ENCODE results near the gene NSD2.

DNA sequence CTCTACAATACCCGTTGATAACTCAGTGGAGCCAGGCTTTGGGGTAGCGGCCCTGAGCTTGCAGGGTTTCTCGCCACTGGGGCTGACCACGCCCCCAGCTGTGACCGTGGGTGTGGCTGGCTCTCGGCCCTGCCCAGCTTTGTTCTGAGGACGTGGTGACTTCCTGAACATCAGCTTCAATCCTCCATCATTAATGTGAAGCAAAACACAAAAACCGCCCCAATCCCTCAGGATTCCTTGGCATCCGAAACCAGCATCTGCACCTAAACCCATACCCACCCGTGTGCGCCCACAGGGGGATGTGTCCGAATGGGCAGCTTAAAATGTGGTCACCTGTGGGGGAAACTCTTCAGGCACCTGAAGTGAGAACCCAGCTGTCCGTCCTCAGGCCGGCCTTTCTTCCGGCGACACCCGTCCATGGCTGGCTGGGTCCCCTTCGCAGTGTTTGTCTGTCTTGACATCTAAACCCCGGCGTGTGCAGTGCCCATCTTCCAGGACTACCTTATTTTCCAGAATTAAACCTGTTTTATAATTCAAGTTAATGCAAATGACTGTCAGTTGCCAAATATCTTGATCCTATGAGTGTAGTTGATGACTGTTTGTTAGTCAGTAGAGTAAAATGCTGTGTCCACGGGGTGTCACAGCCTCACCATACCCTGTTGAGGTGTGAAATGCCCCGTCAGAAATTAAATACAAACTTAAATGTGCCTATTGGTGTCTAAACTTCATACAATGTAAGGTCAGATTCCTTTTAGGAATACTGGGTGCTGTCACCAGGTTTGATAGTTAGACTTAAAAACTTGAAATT lies 110.3 kb downstream of the NSD2 start:
- TF ChIP-seq, protein P1, sequence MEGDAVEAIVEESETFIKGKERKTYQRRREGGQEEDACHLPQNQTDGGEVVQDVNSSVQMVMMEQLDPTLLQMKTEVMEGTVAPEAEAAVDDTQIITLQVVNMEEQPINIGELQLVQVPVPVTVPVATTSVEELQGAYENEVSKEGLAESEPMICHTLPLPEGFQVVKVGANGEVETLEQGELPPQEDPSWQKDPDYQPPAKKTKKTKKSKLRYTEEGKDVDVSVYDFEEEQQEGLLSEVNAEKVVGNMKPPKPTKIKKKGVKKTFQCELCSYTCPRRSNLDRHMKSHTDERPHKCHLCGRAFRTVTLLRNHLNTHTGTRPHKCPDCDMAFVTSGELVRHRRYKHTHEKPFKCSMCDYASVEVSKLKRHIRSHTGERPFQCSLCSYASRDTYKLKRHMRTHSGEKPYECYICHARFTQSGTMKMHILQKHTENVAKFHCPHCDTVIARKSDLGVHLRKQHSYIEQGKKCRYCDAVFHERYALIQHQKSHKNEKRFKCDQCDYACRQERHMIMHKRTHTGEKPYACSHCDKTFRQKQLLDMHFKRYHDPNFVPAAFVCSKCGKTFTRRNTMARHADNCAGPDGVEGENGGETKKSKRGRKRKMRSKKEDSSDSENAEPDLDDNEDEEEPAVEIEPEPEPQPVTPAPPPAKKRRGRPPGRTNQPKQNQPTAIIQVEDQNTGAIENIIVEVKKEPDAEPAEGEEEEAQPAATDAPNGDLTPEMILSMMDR (IDR thresholded peaks at IDR 0.05; ENCODE audit: low read depth, low read length, missing input control) = no peak
- TF ChIP-seq TAF1 (conservative IDR thresholded peaks at IDR 0.05) (no peak), EGR1 (IDR thresholded peaks at IDR 0.05; ENCODE audit: low read depth in 2 of 2) (no peak), JUND (IDR thresholded peaks at IDR 0.05) (no peak), YY1 (IDR thresholded peaks at IDR 0.05) (no peak), SP1 (IDR thresholded peaks at IDR 0.05) (no peak), NR2F2 (IDR thresholded peaks at IDR 0.05) (no peak)
- TF ChIP-seq, protein P2, sequence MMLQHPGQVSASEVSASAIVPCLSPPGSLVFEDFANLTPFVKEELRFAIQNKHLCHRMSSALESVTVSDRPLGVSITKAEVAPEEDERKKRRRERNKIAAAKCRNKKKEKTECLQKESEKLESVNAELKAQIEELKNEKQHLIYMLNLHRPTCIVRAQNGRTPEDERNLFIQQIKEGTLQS (IDR thresholded peaks at IDR 0.05) = no peak
- TF ChIP-seq, protein P3, sequence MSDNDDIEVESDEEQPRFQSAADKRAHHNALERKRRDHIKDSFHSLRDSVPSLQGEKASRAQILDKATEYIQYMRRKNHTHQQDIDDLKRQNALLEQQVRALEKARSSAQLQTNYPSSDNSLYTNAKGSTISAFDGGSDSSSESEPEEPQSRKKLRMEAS (IDR thresholded peaks at IDR 0.05) = no peak
- TF ChIP-seq, protein P4, sequence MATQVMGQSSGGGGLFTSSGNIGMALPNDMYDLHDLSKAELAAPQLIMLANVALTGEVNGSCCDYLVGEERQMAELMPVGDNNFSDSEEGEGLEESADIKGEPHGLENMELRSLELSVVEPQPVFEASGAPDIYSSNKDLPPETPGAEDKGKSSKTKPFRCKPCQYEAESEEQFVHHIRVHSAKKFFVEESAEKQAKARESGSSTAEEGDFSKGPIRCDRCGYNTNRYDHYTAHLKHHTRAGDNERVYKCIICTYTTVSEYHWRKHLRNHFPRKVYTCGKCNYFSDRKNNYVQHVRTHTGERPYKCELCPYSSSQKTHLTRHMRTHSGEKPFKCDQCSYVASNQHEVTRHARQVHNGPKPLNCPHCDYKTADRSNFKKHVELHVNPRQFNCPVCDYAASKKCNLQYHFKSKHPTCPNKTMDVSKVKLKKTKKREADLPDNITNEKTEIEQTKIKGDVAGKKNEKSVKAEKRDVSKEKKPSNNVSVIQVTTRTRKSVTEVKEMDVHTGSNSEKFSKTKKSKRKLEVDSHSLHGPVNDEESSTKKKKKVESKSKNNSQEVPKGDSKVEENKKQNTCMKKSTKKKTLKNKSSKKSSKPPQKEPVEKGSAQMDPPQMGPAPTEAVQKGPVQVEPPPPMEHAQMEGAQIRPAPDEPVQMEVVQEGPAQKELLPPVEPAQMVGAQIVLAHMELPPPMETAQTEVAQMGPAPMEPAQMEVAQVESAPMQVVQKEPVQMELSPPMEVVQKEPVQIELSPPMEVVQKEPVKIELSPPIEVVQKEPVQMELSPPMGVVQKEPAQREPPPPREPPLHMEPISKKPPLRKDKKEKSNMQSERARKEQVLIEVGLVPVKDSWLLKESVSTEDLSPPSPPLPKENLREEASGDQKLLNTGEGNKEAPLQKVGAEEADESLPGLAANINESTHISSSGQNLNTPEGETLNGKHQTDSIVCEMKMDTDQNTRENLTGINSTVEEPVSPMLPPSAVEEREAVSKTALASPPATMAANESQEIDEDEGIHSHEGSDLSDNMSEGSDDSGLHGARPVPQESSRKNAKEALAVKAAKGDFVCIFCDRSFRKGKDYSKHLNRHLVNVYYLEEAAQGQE (IDR thresholded peaks at IDR 0.05) = no peak
- TF ChIP-seq, protein P5, sequence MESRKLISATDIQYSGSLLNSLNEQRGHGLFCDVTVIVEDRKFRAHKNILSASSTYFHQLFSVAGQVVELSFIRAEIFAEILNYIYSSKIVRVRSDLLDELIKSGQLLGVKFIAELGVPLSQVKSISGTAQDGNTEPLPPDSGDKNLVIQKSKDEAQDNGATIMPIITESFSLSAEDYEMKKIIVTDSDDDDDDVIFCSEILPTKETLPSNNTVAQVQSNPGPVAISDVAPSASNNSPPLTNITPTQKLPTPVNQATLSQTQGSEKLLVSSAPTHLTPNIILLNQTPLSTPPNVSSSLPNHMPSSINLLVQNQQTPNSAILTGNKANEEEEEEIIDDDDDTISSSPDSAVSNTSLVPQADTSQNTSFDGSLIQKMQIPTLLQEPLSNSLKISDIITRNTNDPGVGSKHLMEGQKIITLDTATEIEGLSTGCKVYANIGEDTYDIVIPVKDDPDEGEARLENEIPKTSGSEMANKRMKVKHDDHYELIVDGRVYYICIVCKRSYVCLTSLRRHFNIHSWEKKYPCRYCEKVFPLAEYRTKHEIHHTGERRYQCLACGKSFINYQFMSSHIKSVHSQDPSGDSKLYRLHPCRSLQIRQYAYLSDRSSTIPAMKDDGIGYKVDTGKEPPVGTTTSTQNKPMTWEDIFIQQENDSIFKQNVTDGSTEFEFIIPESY (IDR thresholded peaks at IDR 0.05) = no peak

All from liver (tissue), 3 donors.